RWPE2 (cell line): ENCODE measurements around the gene DGKD.

Source experiments
- ATAC-seq: fragments of 200-7000 bp; cut with Tn5 transposase; 3 replicates; pipeline ENCODE4 v1.9.1; 2021; ENCODE audit warnings: low read depth
- DNase-seq: peaks from one replicate; pipeline ENCODE4 v3.0.0-alpha.2; 2020; ENCODE audit warnings: low spot score
- H3K27ac ChIP-seq: fragments of 450-650 bp; 2 replicates; pipeline ENCODE4 v1.5.1; 2017; ENCODE audit warnings: mild to moderate bottlenecking; ENCODE audit not compliant: poor library complexity, severe bottlenecking
- H3K27me3 ChIP-seq: fragments of 250-450 bp; sonication (Bioruptor Pico); 2 replicates; pipeline ENCODE4 v1.5.1; 2021; ENCODE audit warnings: mild to moderate bottlenecking, moderate library complexity; ENCODE audit not compliant: insufficient read depth, poor library complexity, severe bottlenecking
- H3K36me3 ChIP-seq: fragments of 250-450 bp; sonication (Bioruptor Pico); 2 replicates; pipeline ENCODE4 v1.5.1; 2020; ENCODE audit warnings: low read depth, mild to moderate bottlenecking, moderate library complexity
- H3K4me1 ChIP-seq: fragments of 250-450 bp; sonication (Bioruptor Pico); 2 replicates; pipeline ENCODE4 v1.5.1; 2021; ENCODE audit warnings: mild to moderate bottlenecking, moderate library complexity; ENCODE audit not compliant: insufficient read depth, poor library complexity, severe bottlenecking
- H3K4me3 ChIP-seq: fragments of 250-450 bp; sonication (Bioruptor Pico); 2 replicates; pipeline ENCODE4 v1.5.1; 2021; ENCODE audit warnings: mild to moderate bottlenecking, moderate library complexity; ENCODE audit not compliant: severe bottlenecking
- H3K9me3 ChIP-seq: fragments of 250-450 bp; sonication (Bioruptor Pico); 2 replicates; pipeline ENCODE4 v1.5.1; 2021; ENCODE audit warnings: mild to moderate bottlenecking, moderate library complexity; ENCODE audit not compliant: severe bottlenecking
- TF ChIP-seq, protein P1 (sequence below): fragments of 450-650 bp; IDR thresholded peaks from one replicate; pipeline ENCODE4 v1.5.1; 2017; ENCODE audit warnings: mild to moderate bottlenecking, moderate library complexity; ENCODE audit not compliant: poor library complexity, severe bottlenecking

The DGKD gene

DNA sequence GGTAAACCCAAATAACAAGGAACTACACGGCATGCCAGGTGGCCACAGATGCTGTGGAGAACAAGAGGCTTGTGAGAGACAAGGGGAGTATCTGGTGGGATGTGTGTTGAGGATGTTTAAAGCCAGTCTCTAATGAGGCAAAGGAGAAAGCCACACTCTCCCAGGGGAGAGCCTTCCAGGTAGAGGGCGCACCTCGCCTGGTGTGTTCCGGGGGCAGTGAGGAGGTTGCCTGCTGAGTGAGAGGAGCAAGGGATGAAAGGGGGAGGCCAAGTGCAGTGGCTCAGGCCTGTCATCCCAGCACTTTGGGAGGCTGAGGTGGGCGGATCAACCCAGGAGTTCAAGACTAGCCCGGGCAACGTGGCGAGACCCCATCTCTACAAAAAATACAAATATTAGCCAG, 30.4 kb upstream of the DGKD start:
- DNase-seq (no peak), ATAC-seq (no peak)
- TF ChIP-seq, protein P1, sequence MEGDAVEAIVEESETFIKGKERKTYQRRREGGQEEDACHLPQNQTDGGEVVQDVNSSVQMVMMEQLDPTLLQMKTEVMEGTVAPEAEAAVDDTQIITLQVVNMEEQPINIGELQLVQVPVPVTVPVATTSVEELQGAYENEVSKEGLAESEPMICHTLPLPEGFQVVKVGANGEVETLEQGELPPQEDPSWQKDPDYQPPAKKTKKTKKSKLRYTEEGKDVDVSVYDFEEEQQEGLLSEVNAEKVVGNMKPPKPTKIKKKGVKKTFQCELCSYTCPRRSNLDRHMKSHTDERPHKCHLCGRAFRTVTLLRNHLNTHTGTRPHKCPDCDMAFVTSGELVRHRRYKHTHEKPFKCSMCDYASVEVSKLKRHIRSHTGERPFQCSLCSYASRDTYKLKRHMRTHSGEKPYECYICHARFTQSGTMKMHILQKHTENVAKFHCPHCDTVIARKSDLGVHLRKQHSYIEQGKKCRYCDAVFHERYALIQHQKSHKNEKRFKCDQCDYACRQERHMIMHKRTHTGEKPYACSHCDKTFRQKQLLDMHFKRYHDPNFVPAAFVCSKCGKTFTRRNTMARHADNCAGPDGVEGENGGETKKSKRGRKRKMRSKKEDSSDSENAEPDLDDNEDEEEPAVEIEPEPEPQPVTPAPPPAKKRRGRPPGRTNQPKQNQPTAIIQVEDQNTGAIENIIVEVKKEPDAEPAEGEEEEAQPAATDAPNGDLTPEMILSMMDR, result no peak
- no peak overlapping the region for H3K27ac ChIP-seq
- H3K4me3 ChIP-seq, result no peak overlapping the region
- no peaks in the 10 kb centered on the region for H3K9me3 ChIP-seq
- no peaks in the 10 kb centered on the region for H3K4me1 ChIP-seq
- no peaks in the 10 kb centered on the region for H3K27me3 ChIP-seq
- H3K36me3 ChIP-seq, result no peaks in the 10 kb centered on the region

DNA sequence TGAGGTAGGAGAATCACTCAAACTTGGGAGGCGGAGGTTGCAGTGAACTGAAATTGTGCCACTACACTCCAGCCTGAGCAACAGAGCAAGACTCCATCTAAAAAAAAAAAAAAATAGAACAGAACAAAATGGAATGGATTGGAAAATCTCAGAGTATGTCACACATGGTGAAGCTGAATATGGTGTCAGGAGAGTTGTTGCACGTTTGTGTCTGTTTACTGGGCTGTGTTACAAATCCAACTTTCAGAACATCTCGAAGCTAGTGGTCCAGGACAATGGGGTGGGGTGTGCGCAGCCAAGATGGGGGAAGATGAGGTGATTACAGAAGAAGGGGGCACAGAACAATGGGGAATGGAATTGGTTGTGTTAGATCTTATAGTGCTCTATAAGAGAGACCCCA, 29.0 kb upstream of the DGKD start:
- H3K9me3 ChIP-seq, result no peaks in the 10 kb centered on the region
- H3K4me3 ChIP-seq, result no peak overlapping the region
- TF ChIP-seq, protein P1, result no peak
- no peak overlapping the region for H3K27ac ChIP-seq
- H3K36me3 ChIP-seq, result no peaks in the 10 kb centered on the region
- no peaks in the 10 kb centered on the region for H3K27me3 ChIP-seq
- no peaks in the 10 kb centered on the region for H3K4me1 ChIP-seq
- ATAC-seq (no peak), DNase-seq (no peak)

DNA sequence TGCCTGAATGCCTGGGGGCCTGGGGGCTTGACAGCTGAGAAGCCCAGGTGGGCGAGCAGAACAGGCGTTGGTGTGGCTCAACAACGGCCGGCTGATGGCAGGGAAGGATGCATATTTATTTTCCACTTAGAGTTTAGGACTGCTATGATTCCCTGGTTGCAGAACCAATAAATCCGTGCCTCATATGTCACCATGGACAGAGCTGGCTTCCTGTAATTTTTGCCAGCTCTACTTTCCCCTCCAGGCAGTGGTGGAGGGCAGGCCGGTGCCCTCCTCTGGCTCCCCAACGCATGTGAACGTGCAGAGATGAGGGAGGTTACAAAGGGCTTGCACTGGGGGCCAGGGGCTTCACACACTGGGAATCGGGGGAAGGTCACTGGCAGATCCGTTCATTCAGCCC, 28.5 kb upstream of the DGKD start:
- Histone ChIP-seq H3K4me1 (no peaks in the 10 kb centered on the region), H3K4me3 (no peak overlapping the region), H3K9me3 (no peaks in the 10 kb centered on the region), H3K27ac (no peak overlapping the region), H3K27me3 (no peaks in the 10 kb centered on the region), H3K36me3 (no peaks in the 10 kb centered on the region)
- ATAC-seq (no peak), DNase-seq (no peak)
- TF ChIP-seq, protein P1, result no peak

DNA sequence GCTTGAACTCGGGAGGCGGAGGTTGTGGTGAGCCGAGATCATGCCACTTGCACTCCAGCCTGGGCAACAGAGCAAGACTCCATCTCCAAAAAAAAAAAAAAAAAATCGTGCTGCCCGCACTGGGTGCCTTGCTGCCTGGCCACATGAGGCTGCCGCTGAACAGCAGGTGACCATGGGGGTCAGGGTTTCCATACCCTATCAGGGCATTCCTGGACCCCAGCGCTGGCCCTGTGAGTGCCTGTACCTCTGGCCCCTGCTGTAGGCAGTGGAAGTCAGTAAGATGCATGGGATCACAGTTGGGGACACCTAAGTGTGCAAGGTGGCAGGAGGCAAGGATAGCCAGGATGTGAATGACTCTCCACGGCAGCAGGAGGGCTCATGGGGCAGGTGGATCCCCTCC, 27.8 kb upstream of the DGKD start:
- no peak overlapping the region for H3K4me3 ChIP-seq
- TF ChIP-seq, protein P1, result no peak
- ATAC-seq (no peak), DNase-seq (no peak)
- H3K36me3 ChIP-seq, result no peaks in the 10 kb centered on the region
- no peak overlapping the region for H3K27ac ChIP-seq
- H3K4me1 ChIP-seq, result no peaks in the 10 kb centered on the region
- no peaks in the 10 kb centered on the region for H3K27me3 ChIP-seq
- no peaks in the 10 kb centered on the region for H3K9me3 ChIP-seq

DNA sequence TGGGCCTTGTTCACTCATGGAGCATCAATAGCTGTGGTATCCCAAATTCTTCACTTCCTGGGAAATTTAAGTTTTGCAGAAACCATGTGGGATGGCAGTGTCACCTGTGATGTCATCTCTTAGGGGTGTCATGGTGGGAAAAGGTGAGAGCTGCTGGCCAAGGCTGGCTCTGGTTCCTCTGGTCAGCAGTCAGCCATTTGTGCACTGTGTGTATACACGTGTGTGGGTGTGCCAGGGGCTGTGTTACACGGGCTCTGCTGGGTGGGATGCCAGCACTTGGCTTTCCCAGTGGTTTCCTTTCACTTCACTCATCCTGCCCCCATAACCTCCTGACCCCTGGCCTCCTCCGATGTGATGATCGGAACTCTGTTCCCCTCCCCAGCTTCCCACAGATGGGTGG, 25.4 kb upstream of the DGKD start:
- H3K9me3 ChIP-seq, result no peaks in the 10 kb centered on the region
- DNase-seq (no peak), ATAC-seq (no peak)
- no peaks in the 10 kb centered on the region for H3K4me1 ChIP-seq
- no peaks in the 10 kb centered on the region for H3K36me3 ChIP-seq
- H3K27me3 ChIP-seq, result no peaks in the 10 kb centered on the region
- H3K4me3 ChIP-seq, result no peak overlapping the region
- H3K27ac ChIP-seq, result no peak overlapping the region
- TF ChIP-seq, protein P1, result no peak
